Renal pelvis (tissue), 12 donors: ENCODE measurements around the gene CCDC86. TPM values are rescaled to one million over a fixed set of nuclear protein-coding genes. Genes with fewer than 3 reads are reported as not detected.

ENCODE experiments used
- DNase-seq: peaks from one replicate; pipeline ENCODE4 v3.0.0-alpha.2; 2013
- long read RNA-seq, 16 experiments: transcript quantifications; one replicate each; lab custom pipeline, GENCODE V29; 2026
- polyA plus RNA-seq, 3 donors: library from polyadenylated mRNA; unstranded; fragments of 120-200 nt; gene quantifications; one replicate each; pipeline ENCODE4 v1.2.1, GENCODE V29; 2013; ENCODE audit not compliant: insufficient read length in 3 of 3

The CCDC86 gene, protein sequence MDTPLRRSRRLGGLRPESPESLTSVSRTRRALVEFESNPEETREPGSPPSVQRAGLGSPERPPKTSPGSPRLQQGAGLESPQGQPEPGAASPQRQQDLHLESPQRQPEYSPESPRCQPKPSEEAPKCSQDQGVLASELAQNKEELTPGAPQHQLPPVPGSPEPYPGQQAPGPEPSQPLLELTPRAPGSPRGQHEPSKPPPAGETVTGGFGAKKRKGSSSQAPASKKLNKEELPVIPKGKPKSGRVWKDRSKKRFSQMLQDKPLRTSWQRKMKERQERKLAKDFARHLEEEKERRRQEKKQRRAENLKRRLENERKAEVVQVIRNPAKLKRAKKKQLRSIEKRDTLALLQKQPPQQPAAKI
- polyA plus RNA-seq, result 10 to 100 TPM; 20.4 to 24.7 (median 23.5) TPM
- long read RNA-seq, donor 1, transcript CCDC86-201 (4 exons, 1,893 nt), result major isoform, 7 of 7 reads
- long read RNA-seq, donor 1, partial matches to known transcripts, result 0 of 7 reads
- long read RNA-seq, donor 1, other reads (novel, unspliced or antisense), result 0 of 7 reads
- long read RNA-seq, donor 2, transcript CCDC86-201 (4 exons, 1,893 nt), result major isoform, 13 of 13 reads
- long read RNA-seq, donor 2, partial matches to known transcripts, result 0 of 13 reads
- long read RNA-seq, donor 2, other reads (novel, unspliced or antisense), result 0 of 13 reads
- long read RNA-seq, donor 3, transcript CCDC86-201 (4 exons, 1,893 nt), result major isoform, 9 of 10 reads
- long read RNA-seq, donor 3, partial matches to known transcripts, result 0 of 10 reads
- long read RNA-seq, donor 3, other reads (novel, unspliced or antisense), result 0 of 10 reads
- long read RNA-seq, donor 4, transcript CCDC86-201 (4 exons, 1,893 nt), result major isoform, 11 of 24 reads
- long read RNA-seq, donor 4, partial matches to known transcripts, result 13 of 24 reads
- long read RNA-seq, donor 4, other reads (novel, unspliced or antisense), result 0 of 24 reads
- long read RNA-seq, donor 5, transcript CCDC86-201 (4 exons, 1,893 nt), result major isoform, 8 of 9 reads
- long read RNA-seq, donor 5, partial matches to known transcripts, result 0 of 9 reads
- long read RNA-seq, donor 5, other reads (novel, unspliced or antisense), result 0 of 9 reads
- long read RNA-seq, donor 6, transcript CCDC86-201 (4 exons, 1,893 nt), result major isoform, 5 of 6 reads
- long read RNA-seq, donor 6, partial matches to known transcripts, result 0 of 6 reads
- long read RNA-seq, donor 6, other reads (novel, unspliced or antisense), result 0 of 6 reads
- long read RNA-seq, donor 7, transcript CCDC86-201 (4 exons, 1,893 nt), result major isoform, 23 of 47 reads
- long read RNA-seq, donor 7, partial matches to known transcripts, result 22 of 47 reads
- long read RNA-seq, donor 7, other reads (novel, unspliced or antisense), result 0 of 47 reads
- long read RNA-seq, donor 8, transcript CCDC86-201 (4 exons, 1,893 nt), result major isoform, 5 of 5 reads
- long read RNA-seq, donor 8, partial matches to known transcripts, result 0 of 5 reads
- long read RNA-seq, donor 8, other reads (novel, unspliced or antisense), result 0 of 5 reads
- long read RNA-seq, donor 9, transcript CCDC86-201 (4 exons, 1,893 nt), result major isoform, 10 of 18 reads
- long read RNA-seq, donor 9, partial matches to known transcripts, result 8 of 18 reads
- long read RNA-seq, donor 9, other reads (novel, unspliced or antisense), result 0 of 18 reads
- long read RNA-seq, donor 10, transcript CCDC86-201 (4 exons, 1,893 nt), result major isoform, 8 of 14 reads
- long read RNA-seq, donor 10, partial matches to known transcripts, result 6 of 14 reads
- long read RNA-seq, donor 10, other reads (novel, unspliced or antisense), result 0 of 14 reads
- long read RNA-seq, donor 11, transcript CCDC86-201 (4 exons, 1,893 nt), result major isoform, 9 of 9 reads
- long read RNA-seq, donor 11, partial matches to known transcripts, result 0 of 9 reads
- long read RNA-seq, donor 11, other reads (novel, unspliced or antisense), result 0 of 9 reads
- long read RNA-seq, donor 12, transcript CCDC86-201 (4 exons, 1,893 nt), result major isoform, 10 of 11 reads
- long read RNA-seq, donor 12, partial matches to known transcripts, result 0 of 11 reads
- long read RNA-seq, donor 12, other reads (novel, unspliced or antisense), result 0 of 11 reads
- long read RNA-seq, donor 13, partial matches to known transcripts, result 0 of 3 reads
- long read RNA-seq, donor 13, other reads (novel, unspliced or antisense), result 0 of 3 reads
- long read RNA-seq, donor 14, result 0 reads
- long read RNA-seq, donor 15, transcript CCDC86-201 (4 exons, 1,893 nt), result major isoform, 9 of 9 reads
- long read RNA-seq, donor 15, partial matches to known transcripts, result 0 of 9 reads
- long read RNA-seq, donor 15, other reads (novel, unspliced or antisense), result 0 of 9 reads
- long read RNA-seq, donor 16, transcript CCDC86-201 (4 exons, 1,893 nt), result major isoform, 8 of 11 reads
- long read RNA-seq, donor 16, partial matches to known transcripts, result 0 of 11 reads
- long read RNA-seq, donor 16, other reads (novel, unspliced or antisense), result 0 of 11 reads

GRCh38 chr11:60841797-60842667 is at the start of gene CCDC86:
Gene CCDC86, plus strand, starts transcription at chr11:60842113. Its CDS starts 12 bp downstream, at chr11:60842125.
- peak; percentile 96 for DNase-seq

GRCh38 chr11:60792521-60792920 is 49.4 kb upstream of the CCDC86 start:
- DNase-seq, result no peak

DNA sequence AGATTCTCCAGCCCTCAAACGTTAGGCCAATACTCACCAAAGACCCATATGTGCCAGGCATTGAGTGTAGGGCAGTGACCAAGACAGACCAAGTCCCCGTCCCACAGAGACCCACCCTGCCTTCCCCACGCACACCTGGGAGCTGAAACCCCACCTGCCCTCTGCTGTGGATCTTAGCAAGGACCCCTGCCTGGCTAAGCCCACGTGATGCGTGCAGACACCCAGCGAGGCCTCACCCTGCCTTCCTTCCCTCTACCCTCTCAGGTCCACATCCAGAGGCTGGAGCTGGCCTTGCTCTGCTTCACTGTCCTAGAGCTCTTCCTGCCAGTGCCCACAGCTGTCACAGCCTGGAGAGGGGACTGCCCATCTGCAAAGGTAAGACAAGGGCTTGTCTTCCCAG is 46.6 kb upstream of the CCDC86 start:
- no peak for DNase-seq

- DNase-seq, result no peak
These were observed 43.9 kb upstream of the CCDC86 start for GRCh38 chr11:60797846-60798630.

DNA sequence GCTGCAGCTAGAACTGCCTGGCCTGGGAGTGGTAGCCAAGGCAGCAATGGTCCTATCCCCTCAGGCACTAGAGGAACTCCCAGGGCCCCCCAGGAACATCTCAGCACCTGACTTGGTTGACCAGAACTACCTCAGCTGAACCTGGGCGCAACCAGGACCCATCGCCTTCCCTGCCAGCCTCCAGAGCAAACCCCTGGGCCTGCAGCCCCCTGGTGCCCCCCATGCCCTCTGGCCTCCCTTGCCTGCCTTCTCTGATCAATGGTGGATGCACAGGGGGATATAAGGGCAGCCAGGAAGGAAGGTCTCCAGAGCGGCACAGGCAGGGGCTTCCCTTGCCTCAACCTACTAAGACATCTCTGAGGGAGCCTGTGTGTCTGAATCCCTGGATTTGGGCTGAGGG is 43.3 kb upstream of the CCDC86 start:
- DNase-seq, result no peak

DNA sequence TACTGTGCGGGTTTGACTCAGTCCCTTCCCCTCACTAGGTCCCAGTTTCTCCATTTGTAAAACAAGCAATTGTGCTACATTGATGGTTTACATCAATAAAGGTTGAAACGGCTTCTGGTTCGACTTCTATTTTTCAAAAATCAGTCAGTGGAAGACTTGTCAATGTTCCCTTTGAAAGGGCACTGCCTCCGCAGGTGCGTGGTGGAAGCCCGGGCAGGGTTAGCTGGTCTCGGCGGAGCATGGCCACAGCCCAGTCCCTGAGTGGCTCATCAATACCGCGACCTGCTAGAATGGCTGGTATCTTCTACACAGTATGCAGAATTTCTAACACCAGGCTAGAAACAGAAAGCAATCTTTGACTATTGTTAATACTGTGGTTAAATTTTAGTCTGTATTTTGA is 40.7 kb upstream of the CCDC86 start:
- no peak for DNase-seq

GRCh38 chr11:60803273-60803936 is 38.5 kb upstream of the CCDC86 start:
- no peak for DNase-seq

- no peak for DNase-seq
These were observed 32.7 kb upstream of the CCDC86 start for GRCh38 chr11:60809249-60809648.

- no peak for DNase-seq
These were observed 32.2 kb upstream of the CCDC86 start for GRCh38 chr11:60809691-60810090.

DNA sequence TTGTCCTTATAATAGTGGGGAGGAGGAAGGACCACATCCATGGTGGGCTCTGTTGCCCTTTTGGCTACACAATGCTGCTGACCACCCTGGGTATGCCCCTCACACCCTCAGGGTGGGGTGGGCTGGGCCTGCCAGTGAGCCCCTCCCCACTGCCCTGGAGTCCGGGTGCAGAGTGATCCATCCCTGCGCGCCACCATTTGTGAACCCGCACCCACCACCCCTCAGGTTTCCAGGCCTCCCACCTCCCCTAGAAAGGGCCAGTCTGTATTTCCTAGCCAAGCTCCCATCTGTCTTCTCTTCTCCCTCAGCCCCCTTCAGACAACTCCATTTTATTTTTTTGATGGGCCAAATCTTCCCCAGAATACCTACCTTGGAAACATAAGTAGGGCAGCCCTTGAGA is 31.8 kb upstream of the CCDC86 start:
- no peak for DNase-seq

GRCh38 chr11:60810569-60810968 is 31.3 kb upstream of the CCDC86 start:
- DNase-seq, result no peak

DNA sequence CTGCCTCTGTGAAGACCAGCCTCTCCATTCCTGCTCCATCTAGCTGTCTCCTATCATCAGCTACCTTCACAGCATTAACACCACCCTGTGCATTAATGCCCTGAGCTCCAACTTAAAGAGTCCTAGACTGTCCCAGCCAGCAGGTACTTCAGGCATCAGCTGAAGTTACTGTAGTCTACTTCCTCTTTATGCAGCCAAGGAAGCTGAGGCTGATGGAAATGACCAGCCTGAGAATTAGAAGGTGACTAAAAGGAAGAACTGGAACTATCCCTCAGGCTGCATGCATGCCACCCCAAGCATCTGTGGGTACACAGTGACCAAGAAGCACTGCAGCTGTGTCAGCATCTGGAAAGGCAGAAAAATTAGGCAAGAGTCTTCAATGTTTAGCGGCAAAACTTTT is 28.6 kb upstream of the CCDC86 start:
- no peak for DNase-seq

DNA sequence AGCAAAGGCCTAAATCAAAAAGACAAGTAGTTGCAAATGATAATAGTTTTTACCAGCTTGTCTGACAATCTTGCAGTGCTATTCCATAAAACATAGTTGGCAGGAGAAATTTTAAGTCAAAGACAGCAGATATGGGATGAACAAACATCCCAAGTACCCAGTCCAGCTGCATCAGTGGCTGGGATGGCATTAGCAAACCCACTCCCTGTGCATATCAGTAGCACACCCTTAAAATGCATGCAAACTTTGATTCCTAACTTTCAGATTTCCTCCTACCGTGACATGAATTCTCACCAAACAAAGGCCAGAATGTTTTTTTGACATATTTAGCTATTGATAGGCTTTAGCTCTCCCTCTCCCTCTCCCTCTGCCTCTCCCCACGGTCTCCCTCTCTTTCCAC is 27.8 kb upstream of the CCDC86 start:
- no peak for DNase-seq

DNA sequence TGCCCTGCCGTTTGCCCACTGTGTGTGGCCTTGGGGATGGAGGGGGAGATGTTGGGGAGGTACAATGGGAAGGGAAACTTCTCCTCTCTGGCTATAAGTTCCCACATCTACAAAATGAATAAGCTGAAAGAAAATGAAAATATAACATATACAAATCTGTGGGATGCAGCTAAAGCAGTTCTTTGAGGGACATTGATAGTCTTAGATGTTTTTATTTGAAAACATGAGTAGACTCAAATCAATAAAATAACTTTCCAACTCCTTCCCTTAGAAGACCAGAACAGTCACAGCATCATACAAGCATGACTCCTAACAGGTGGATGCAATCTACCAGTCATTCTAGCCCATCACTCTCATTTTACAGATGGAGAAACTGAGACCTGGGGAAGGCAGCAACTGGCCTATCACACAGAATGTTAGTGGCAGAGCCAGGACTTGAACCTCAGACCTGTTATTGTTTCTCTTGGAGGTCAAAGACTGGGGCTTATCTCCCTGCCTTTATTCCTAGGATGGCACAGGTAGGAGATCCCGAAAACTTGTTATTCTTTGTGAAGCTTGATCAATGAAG is 25.2 kb upstream of the CCDC86 start:
- DNase-seq, result no peak

GRCh38 chr11:60818057-60818456 is 23.9 kb upstream of the CCDC86 start:
- no peak for DNase-seq

- DNase-seq, result no peak
These were observed 19.9 kb upstream of the CCDC86 start for GRCh38 chr11:60821827-60822599.
